ENCODE data around the gene MSH6. TPM values are rescaled to one million over a fixed set of nuclear protein-coding genes. Genes with fewer than 3 reads are reported as not detected.

Gene MSH6
- total RNA-seq, 2 experiments from 2014 or later: 291 to 525 TPM

GRCh38 chr2:47842846-47843245 is 59.9 kb downstream of the MSH6 start:
- H3K27ac ChIP-seq (ENCODE audit: low read depth, low read length, poor library complexity, severe bottlenecking): no peak overlapping the region
- H3K9me3 ChIP-seq (ENCODE audit: low read length): no peaks in the 10 kb centered on the region
- DNase-seq (ENCODE audit: low spot score): peak; percentile 16
- POLR2A ChIA-PET: interaction anchor here (0.6 to 1.8 kb wide), 8 partner anchors 9 to 429 kb away, joined by 3 to 6 read pairs (median 4); no protein-coding TSS in a partner anchor
- no TSS peak for BruUV-seq (replicated peaks)
- H3K9me2 ChIP-seq (ENCODE audit: insufficient read depth, low read length): no peaks in the 10 kb centered on the region
- H4K20me1 ChIP-seq (ENCODE audit: insufficient read depth, low read length): no peaks in the 10 kb centered on the region
- peaks cover 9% of the 10 kb centered on the region for H3K4me1 ChIP-seq (ENCODE audit: insufficient read depth, low read length, poor library complexity, severe bottlenecking)
- CTCF ChIA-PET (ENCODE audit: unreplicated experiment): interaction anchor here (0.5 kb wide), 1 partner anchor 551 kb away, joined by 3 read pairs; no protein-coding TSS in a partner anchor
- no peak for TF ChIP-seq EZH2phosphoT487 (IDR thresholded peaks at IDR 0.05; ENCODE audit: borderline replicate concordance, low read depth, low read length)
- H3K79me2 ChIP-seq (ENCODE audit: insufficient read depth, low read depth, low read length): peaks cover 40% of the 10 kb centered on the region; the same call in 1 of the 2 replicates
- intact Hi-C loops (cut with micrococcal nuclease; ENCODE audit: unreplicated experiment): no loop called here
- no peak overlapping the region for H3K4me3 ChIP-seq (ENCODE audit: low read depth, low read length, poor library complexity, severe bottlenecking)
- H3K36me3 ChIP-seq (ENCODE audit: insufficient read depth, low read length): peaks cover 31% of the 10 kb centered on the region
- H2AFZ ChIP-seq (ENCODE audit: low read length): no peak overlapping the region
- H3K4me2 ChIP-seq (ENCODE audit: low read length): no peak overlapping the region

DNA sequence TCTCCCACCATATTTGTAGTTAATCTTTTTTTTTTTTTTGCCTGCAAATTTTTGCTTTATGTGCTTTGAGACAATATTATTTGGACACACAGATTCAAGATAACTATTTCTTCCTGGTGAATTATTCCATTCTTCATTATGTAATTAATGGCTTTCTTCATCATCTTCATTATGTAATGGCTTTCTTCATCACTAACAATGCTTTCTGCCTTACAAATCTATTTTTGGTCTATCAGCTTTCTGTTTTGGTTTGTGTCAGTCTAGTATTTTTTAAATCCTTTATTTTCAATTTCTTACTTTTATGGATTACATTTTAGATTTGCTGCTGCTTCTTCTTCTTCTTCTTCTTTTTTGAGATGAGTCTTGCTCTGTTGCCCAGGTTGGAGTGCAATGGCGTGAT is 60.5 kb downstream of the MSH6 start:
- Histone ChIP-seq H3K4me2 (ENCODE audit: low read length) (no peak overlapping the region), H3K36me3 (ENCODE audit: insufficient read depth, low read length) (peaks cover 30% of the 10 kb centered on the region), H3K27ac (ENCODE audit: low read depth, low read length, poor library complexity, severe bottlenecking) (no peak overlapping the region), H2AFZ (ENCODE audit: low read length) (no peak overlapping the region), H3K79me2 (ENCODE audit: insufficient read depth, low read depth, low read length) (peaks cover 45% of the 10 kb centered on the region; the same call in 1 of the 2 replicates), H3K4me1 (ENCODE audit: insufficient read depth, low read length, poor library complexity, severe bottlenecking) (peaks cover 9% of the 10 kb centered on the region), H3K9me2 (ENCODE audit: insufficient read depth, low read length) (no peaks in the 10 kb centered on the region), H3K9me3 (ENCODE audit: low read length) (no peaks in the 10 kb centered on the region), H3K4me3 (ENCODE audit: low read depth, low read length, poor library complexity, severe bottlenecking) (no peak overlapping the region), H4K20me1 (ENCODE audit: insufficient read depth, low read length) (no peaks in the 10 kb centered on the region)
- no TSS peak for BruUV-seq (replicated peaks)
- CTCF ChIA-PET (ENCODE audit: unreplicated experiment): interaction anchor here (0.5 kb wide), 1 partner anchor 551 kb away, joined by 3 read pairs; no protein-coding TSS in a partner anchor
- TF ChIP-seq EZH2phosphoT487 (IDR thresholded peaks at IDR 0.05; ENCODE audit: borderline replicate concordance, low read depth, low read length): no peak
- TF ChIP-seq, protein P1, sequence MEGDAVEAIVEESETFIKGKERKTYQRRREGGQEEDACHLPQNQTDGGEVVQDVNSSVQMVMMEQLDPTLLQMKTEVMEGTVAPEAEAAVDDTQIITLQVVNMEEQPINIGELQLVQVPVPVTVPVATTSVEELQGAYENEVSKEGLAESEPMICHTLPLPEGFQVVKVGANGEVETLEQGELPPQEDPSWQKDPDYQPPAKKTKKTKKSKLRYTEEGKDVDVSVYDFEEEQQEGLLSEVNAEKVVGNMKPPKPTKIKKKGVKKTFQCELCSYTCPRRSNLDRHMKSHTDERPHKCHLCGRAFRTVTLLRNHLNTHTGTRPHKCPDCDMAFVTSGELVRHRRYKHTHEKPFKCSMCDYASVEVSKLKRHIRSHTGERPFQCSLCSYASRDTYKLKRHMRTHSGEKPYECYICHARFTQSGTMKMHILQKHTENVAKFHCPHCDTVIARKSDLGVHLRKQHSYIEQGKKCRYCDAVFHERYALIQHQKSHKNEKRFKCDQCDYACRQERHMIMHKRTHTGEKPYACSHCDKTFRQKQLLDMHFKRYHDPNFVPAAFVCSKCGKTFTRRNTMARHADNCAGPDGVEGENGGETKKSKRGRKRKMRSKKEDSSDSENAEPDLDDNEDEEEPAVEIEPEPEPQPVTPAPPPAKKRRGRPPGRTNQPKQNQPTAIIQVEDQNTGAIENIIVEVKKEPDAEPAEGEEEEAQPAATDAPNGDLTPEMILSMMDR (conservative IDR thresholded peaks at IDR 0.05; ENCODE audit: low read length): no peak
- DNase-seq (ENCODE audit: low spot score): no peak
- POLR2A ChIA-PET: interaction anchor here (0.6 to 1.8 kb wide), 6 partner anchors 10 to 429 kb away, joined by 3 to 6 read pairs (median 4); no protein-coding TSS in a partner anchor
- intact Hi-C loops (cut with micrococcal nuclease; ENCODE audit: unreplicated experiment): no loop called here

GRCh38 chr2:47844162-47844561 is 61.2 kb downstream of the MSH6 start:
- H3K79me2 ChIP-seq (ENCODE audit: insufficient read depth, low read depth, low read length): peaks cover 52% of the 10 kb centered on the region; the same call in 1 of the 2 replicates
- H3K4me3 ChIP-seq (ENCODE audit: low read depth, low read length, poor library complexity, severe bottlenecking): no peak overlapping the region
- DNase-seq (ENCODE audit: low spot score): no peak
- H3K4me2 ChIP-seq (ENCODE audit: low read length): no peak overlapping the region
- H2AFZ ChIP-seq (ENCODE audit: low read length): no peak overlapping the region
- CTCF ChIA-PET (ENCODE audit: unreplicated experiment): no interaction called here
- BruUV-seq (replicated peaks): no TSS peak
- intact Hi-C loops (cut with micrococcal nuclease; ENCODE audit: unreplicated experiment): no loop called here
- POLR2A ChIA-PET: no interaction called here
- peaks cover 9% of the 10 kb centered on the region for H3K4me1 ChIP-seq (ENCODE audit: insufficient read depth, low read length, poor library complexity, severe bottlenecking)
- TF ChIP-seq, protein P1 (conservative IDR thresholded peaks at IDR 0.05; ENCODE audit: low read length): no peak
- TF ChIP-seq EZH2phosphoT487 (IDR thresholded peaks at IDR 0.05; ENCODE audit: borderline replicate concordance, low read depth, low read length): no peak
- peaks cover 22% of the 10 kb centered on the region for H3K36me3 ChIP-seq (ENCODE audit: insufficient read depth, low read length)
- H3K9me2 ChIP-seq (ENCODE audit: insufficient read depth, low read length): no peaks in the 10 kb centered on the region
- H4K20me1 ChIP-seq (ENCODE audit: insufficient read depth, low read length): no peaks in the 10 kb centered on the region
- no peaks in the 10 kb centered on the region for H3K9me3 ChIP-seq (ENCODE audit: low read length)
- H3K27ac ChIP-seq (ENCODE audit: low read depth, low read length, poor library complexity, severe bottlenecking): no peak overlapping the region

Data from OCI-LY7 (cell line).